ENCODE data around the gene MICAL2.

The MICAL2 gene

GRCh38 chr11:12157241-12157661, 46.9 kb downstream of the MICAL2 start:
- peak; percentile 15 for DNase-seq

- no peak for DNase-seq
Observed at GRCh38 chr11:12158909-12159308, 48.5 kb downstream of the MICAL2 start.

- no peak for DNase-seq
Observed at GRCh38 chr11:12159351-12160099, 49.1 kb downstream of the MICAL2 start.

GRCh38 chr11:12160231-12160630, 49.8 kb downstream of the MICAL2 start:
- DNase-seq, result no peak

GRCh38 chr11:12160680-12161079, 50.3 kb downstream of the MICAL2 start:
- no peak for DNase-seq

GRCh38 chr11:12161137-12161536, 50.7 kb downstream of the MICAL2 start:
- no peak for DNase-seq

- DNase-seq, result no peak
Observed at GRCh38 chr11:12161603-12162350, 51.4 kb downstream of the MICAL2 start.

- DNase-seq, result no peak
Observed at GRCh38 chr11:12162652-12163051, 52.3 kb downstream of the MICAL2 start.

- no peak for DNase-seq
Observed at GRCh38 chr11:12163181-12163941, 53.0 kb downstream of the MICAL2 start.

- no peak for DNase-seq
Observed at GRCh38 chr11:12164061-12165014, 53.9 kb downstream of the MICAL2 start.

GRCh38 chr11:12165237-12165875, 55.0 kb downstream of the MICAL2 start:
- no peak for DNase-seq

- DNase-seq, result no peak
Observed at GRCh38 chr11:12166299-12167060, 56.1 kb downstream of the MICAL2 start.

GRCh38 chr11:12167061-12168000, 56.9 kb downstream of the MICAL2 start:
- DNase-seq, result no peak

- no peak for DNase-seq
Observed at GRCh38 chr11:12168114-12168513, 57.7 kb downstream of the MICAL2 start.

- DNase-seq, result no peak
Observed at GRCh38 chr11:12169822-12170221, 59.4 kb downstream of the MICAL2 start.

GRCh38 chr11:12170501-12170900, 60.1 kb downstream of the MICAL2 start:
- no peak for DNase-seq

- DNase-seq, result no peak
Observed at GRCh38 chr11:12170984-12171383, 60.6 kb downstream of the MICAL2 start.

- DNase-seq, result no peak
Observed at GRCh38 chr11:12171921-12172320, 61.5 kb downstream of the MICAL2 start.

- no peak for DNase-seq
Observed at GRCh38 chr11:12172493-12173013, 62.2 kb downstream of the MICAL2 start.

- DNase-seq, result no peak
Observed at GRCh38 chr11:12173111-12173510, 62.7 kb downstream of the MICAL2 start.
